ENCODE data around the gene ASB4.

ASB4 gene

DNA sequence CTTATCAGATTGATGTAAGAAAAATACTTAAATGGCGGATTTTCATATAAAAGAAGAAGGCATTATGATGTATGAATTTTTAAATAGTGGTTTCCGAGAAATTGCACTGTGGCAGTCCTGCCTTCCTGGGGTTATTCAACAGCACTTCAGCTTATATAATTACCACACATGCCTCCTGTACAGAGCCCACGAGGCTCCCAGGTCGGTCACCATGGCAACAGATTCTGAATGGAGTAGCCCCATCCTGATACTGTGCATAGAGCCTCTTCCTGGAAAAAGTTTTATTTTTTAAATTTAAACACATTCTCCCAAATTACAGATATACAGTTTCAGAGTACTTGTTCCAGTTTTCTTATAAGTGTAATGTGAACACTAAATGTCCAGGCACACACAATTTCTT, 15.9 kb upstream of the ASB4 start:
- no peaks in the 10 kb centered on the region for H3K27me3 ChIP-seq (replicated peaks; ENCODE audit: control insufficient read depth, insufficient read depth, low read length)
- no peaks in the 10 kb centered on the region for H3K36me3 ChIP-seq (ENCODE audit: control insufficient read depth, insufficient read depth, low read length)
- no peak overlapping the region for H3K4me3 ChIP-seq (replicated peaks; ENCODE audit: low read depth, low read length)
- DNase-seq (ENCODE audit: extremely low read depth, insufficient read length) = no peak
- TF ChIP-seq, protein P1, sequence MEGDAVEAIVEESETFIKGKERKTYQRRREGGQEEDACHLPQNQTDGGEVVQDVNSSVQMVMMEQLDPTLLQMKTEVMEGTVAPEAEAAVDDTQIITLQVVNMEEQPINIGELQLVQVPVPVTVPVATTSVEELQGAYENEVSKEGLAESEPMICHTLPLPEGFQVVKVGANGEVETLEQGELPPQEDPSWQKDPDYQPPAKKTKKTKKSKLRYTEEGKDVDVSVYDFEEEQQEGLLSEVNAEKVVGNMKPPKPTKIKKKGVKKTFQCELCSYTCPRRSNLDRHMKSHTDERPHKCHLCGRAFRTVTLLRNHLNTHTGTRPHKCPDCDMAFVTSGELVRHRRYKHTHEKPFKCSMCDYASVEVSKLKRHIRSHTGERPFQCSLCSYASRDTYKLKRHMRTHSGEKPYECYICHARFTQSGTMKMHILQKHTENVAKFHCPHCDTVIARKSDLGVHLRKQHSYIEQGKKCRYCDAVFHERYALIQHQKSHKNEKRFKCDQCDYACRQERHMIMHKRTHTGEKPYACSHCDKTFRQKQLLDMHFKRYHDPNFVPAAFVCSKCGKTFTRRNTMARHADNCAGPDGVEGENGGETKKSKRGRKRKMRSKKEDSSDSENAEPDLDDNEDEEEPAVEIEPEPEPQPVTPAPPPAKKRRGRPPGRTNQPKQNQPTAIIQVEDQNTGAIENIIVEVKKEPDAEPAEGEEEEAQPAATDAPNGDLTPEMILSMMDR (IDR thresholded peaks at IDR 0.05; ENCODE audit: insufficient read depth, low read length, poor library complexity, severe bottlenecking) = no peak

DNA sequence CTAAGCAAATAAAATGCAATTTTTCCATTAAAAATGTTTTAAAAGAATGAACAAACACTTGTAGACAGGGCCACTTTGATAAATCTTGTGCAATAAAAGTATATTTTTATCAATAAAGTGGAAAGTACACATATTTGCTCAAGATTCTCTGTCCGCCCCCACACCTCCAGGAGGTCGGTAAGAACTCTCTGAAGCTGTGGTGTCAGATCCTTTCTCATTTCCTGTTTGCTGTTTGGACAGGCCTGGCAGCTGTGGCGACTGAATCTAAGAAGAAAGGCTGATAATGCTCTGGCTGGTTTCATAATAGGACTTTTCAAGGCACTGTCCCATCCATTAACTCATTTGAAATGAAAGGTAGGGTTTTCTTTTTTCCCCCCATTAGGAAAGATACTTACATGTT, 15.3 kb upstream of the ASB4 start:
- Histone ChIP-seq H3K27me3 (replicated peaks; ENCODE audit: control insufficient read depth, insufficient read depth, low read length) (no peaks in the 10 kb centered on the region), H3K4me3 (replicated peaks; ENCODE audit: low read depth, low read length) (no peak overlapping the region), H3K36me3 (ENCODE audit: control insufficient read depth, insufficient read depth, low read length) (no peaks in the 10 kb centered on the region)
- DNase-seq (ENCODE audit: extremely low read depth, insufficient read length) = no peak
- TF ChIP-seq, protein P1 (IDR thresholded peaks at IDR 0.05; ENCODE audit: insufficient read depth, low read length, poor library complexity, severe bottlenecking) = no peak

- Histone ChIP-seq H3K4me3 (replicated peaks; ENCODE audit: low read depth, low read length) (no peak overlapping the region), H3K36me3 (ENCODE audit: control insufficient read depth, insufficient read depth, low read length) (no peaks in the 10 kb centered on the region), H3K27me3 (replicated peaks; ENCODE audit: control insufficient read depth, insufficient read depth, low read length) (no peaks in the 10 kb centered on the region)
- no peak for DNase-seq (ENCODE audit: extremely low read depth, insufficient read length)
- TF ChIP-seq, protein P1 (IDR thresholded peaks at IDR 0.05; ENCODE audit: insufficient read depth, low read length, poor library complexity, severe bottlenecking) = no peak
Observed at GRCh38 chr7:95471071-95471470, 14.7 kb upstream of the ASB4 start.

DNA sequence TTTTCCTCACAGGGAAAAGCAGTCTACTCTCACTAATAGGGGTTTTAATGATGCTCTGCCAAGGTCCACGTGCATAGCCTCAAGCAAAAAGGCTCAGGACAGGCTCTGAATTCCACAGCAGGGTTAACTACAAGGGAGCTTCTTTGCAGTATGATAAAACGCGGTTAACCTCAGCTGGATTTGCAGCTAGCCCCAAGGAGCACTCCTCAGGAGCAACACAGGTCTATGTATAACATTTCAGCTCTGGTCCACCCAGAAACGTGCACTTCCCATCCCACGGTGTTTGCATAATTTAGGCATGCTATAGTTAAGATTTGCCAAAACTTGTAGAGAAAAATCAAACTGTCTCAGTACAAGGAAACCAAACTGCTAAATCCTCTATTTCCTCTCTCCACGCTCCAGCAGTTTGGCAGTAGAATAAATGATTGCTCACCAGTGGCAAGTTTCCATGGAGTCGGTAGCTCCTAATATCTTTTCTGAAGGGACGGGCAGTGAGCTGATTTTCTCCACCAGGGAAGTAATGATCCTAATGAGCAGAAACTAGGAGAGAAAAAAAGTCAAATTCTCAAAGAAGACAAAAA, 13.1 kb upstream of the ASB4 start:
- H3K4me3 ChIP-seq (replicated peaks; ENCODE audit: low read depth, low read length) = no peak overlapping the region
- no peak for DNase-seq (ENCODE audit: extremely low read depth, insufficient read length)
- TF ChIP-seq, protein P1 (IDR thresholded peaks at IDR 0.05; ENCODE audit: insufficient read depth, low read length, poor library complexity, severe bottlenecking) = no peak
- no peaks in the 10 kb centered on the region for H3K27me3 ChIP-seq (replicated peaks; ENCODE audit: control insufficient read depth, insufficient read depth, low read length)
- no peaks in the 10 kb centered on the region for H3K36me3 ChIP-seq (ENCODE audit: control insufficient read depth, insufficient read depth, low read length)

DNA sequence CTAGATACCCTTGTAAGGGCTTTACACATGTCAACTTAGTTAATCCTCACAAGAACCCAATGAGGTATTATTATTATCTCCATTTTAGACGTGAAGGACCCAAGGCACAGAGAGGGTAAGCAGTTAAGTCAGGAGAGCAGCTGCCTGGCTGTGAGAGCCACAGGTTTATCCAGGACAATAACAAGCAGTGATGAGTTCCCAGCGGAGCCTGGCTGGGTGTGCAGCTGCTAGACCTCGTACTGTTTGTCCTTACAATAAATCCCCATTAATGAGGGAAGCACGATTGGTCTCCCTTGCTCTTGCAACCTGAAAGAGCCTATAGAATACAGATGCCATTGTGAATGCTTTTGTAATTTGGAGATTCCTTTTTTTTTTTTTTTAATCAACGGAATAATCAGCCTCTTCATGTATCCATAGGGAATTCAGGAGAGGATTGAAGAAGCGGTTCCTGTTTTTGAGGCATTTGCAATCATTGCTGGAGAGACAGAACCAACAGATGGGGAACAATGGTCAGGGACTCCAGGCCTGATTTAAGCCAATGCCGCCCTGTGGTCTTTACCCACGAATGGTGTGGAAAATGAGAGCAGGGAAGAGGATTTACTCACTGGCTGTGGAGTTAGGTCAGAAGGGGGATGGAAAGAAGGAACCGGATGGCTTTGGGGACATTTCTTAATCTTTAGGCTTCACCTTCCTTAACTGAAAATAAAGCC, 12.3 kb upstream of the ASB4 start:
- TF ChIP-seq, protein P1 (IDR thresholded peaks at IDR 0.05; ENCODE audit: insufficient read depth, low read length, poor library complexity, severe bottlenecking) = no peak
- no peak for DNase-seq (ENCODE audit: extremely low read depth, insufficient read length)
- Histone ChIP-seq H3K4me3 (replicated peaks; ENCODE audit: low read depth, low read length) (no peak overlapping the region), H3K36me3 (ENCODE audit: control insufficient read depth, insufficient read depth, low read length) (no peaks in the 10 kb centered on the region), H3K27me3 (replicated peaks; ENCODE audit: control insufficient read depth, insufficient read depth, low read length) (no peaks in the 10 kb centered on the region)
